Testis (tissue), 3 donors: ENCODE results near the gene SNX13. TPM values are rescaled to one million over a fixed set of nuclear protein-coding genes. Genes with fewer than 3 reads are reported as not detected.

Experiments used
- DNase-seq: peaks from one replicate; pipeline ENCODE4 v3.0.0-alpha.2; 2019
- H3K27ac ChIP-seq, 2 donors: fragments of 200-600 bp; sonication (generic); one replicate each; pipeline ENCODE4 v1.5.1; 2019
- H3K27me3 ChIP-seq: fragments of 200-600 bp; sonication (generic); one replicate; pipeline ENCODE4 v1.5.1; 2019
- H3K36me3 ChIP-seq: fragments of 200-600 bp; sonication (generic); one replicate; pipeline ENCODE4 v1.5.1; 2017; ENCODE audit warnings: low read depth; ENCODE audit errors: missing control alignments
- H3K4me1 ChIP-seq: fragments of 200-600 bp; sonication (generic); one replicate; pipeline ENCODE4 v1.5.1; 2019
- H3K4me3 ChIP-seq, 2 donors: fragments of 200-600 bp; sonication (generic); one replicate each; pipeline ENCODE4 v1.5.1; 2017 to 2019
- H3K9me3 ChIP-seq: fragments of 200-600 bp; sonication (generic); one replicate; pipeline ENCODE4 v1.5.1; 2017
- POLR2A ChIP-seq: fragments of 450-650 bp; IDR thresholded peaks from one replicate; pipeline ENCODE4 v1.6.1; 2017; ENCODE audit warnings: antibody characterized with exemption, mild to moderate bottlenecking, moderate library complexity
- WGBS, 2 donors: methylation state at CpG; one replicate each; pipeline ENCODE4 v1.1.5; 2018; 5-methylcytosine and 5-hydroxymethylcytosine counted together
- intact Hi-C: fragments of 100-400 bp; cut with DNase I; formaldehyde crosslinking; loops from one replicate; pipeline ENCODE4 v1.15.1; 2023; ENCODE audit warnings: low total_unique reads
- polyA plus RNA-seq: library from polyadenylated mRNA; stranded (reverse); fragments of 350-450 nt; fragmentation: Illumina TruSeq; extraction: RNeasy Lipid Tissue Mini Kit (QIAGEN cat#74804); gene quantifications from one replicate; pipeline ENCODE4 v1.2.3, GENCODE V29; 2014; ENCODE audit warnings: low read depth, low replicate concordance; ENCODE audit not compliant: insufficient read depth
- total RNA-seq, 2 donors: library from RNA; depleted of rRNA; stranded (reverse); fragments of >200 nt; gene quantifications; one replicate each; pipeline ENCODE4 v1.2.3, GENCODE V29; 2016
- TF ChIP-seq, protein P1 (sequence below), 3 experiments: fragments of 450-650 bp in 2 of 3; fragments of 200-600 bp in 1 of 3; sonication (generic) in 1 of 3; IDR thresholded peaks; one replicate each; pipeline ENCODE4 v1.5.1; 2016 to 2019; ENCODE audit warnings: antibody characterized with exemption in 3 of 3, mild to moderate bottlenecking in 2 of 3, moderate library complexity in 1 of 3

SNX13 gene
- total and polyA plus RNA-seq, 3 donors from 2014 or later: 37.0 to 73.5 (median 61.8) TPM

DNA sequence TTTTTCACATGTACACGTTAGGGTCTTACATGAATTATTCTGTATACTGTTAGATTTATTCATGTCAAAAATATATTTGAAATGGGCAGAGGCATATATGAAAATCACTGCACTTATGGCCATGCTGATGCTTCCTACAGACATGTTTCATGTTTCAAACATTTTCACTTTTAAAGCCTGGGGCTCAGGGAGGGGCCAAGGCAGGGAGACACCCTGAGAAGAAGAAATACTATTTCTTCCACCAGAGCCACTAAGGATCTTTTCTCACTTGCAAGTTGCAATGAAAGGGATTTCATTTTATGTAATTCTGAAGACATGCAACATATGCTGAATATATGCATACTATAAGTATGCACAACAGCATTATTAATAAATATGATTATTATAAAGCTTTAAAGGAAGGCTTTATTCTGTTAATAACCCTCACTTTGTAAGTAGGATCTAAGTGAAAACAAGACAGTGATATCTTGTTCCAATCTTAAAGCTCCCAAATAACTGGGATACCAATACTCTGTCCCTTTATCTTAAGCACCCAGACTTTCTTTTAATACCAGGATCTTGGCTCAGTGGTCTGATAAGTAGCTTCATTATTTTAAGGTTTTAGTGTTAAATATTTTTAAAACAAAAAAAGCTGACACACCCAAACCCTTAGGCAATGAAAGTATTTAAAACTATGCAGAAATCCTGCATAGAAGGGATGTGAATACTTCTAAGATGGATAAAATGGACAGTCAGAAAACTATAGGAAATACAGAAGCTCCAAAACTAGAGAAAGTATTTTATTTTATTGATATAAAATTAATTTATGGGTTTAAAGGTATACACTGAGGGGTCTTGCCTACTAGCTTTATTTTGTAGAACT, 148.0 kb downstream of the SNX13 start:
- no peak overlapping the region for H3K4me3 ChIP-seq
- no peak overlapping the region for H3K27ac ChIP-seq
- DNase-seq: no peak
- WGBS, 2 donors: 90 to 91% methylated on average over 1 of the region's 1 CpG
- no peaks in the 10 kb centered on the region for H3K4me1 ChIP-seq
- H3K27me3 ChIP-seq: no peaks in the 10 kb centered on the region
- TF ChIP-seq, protein P1, sequence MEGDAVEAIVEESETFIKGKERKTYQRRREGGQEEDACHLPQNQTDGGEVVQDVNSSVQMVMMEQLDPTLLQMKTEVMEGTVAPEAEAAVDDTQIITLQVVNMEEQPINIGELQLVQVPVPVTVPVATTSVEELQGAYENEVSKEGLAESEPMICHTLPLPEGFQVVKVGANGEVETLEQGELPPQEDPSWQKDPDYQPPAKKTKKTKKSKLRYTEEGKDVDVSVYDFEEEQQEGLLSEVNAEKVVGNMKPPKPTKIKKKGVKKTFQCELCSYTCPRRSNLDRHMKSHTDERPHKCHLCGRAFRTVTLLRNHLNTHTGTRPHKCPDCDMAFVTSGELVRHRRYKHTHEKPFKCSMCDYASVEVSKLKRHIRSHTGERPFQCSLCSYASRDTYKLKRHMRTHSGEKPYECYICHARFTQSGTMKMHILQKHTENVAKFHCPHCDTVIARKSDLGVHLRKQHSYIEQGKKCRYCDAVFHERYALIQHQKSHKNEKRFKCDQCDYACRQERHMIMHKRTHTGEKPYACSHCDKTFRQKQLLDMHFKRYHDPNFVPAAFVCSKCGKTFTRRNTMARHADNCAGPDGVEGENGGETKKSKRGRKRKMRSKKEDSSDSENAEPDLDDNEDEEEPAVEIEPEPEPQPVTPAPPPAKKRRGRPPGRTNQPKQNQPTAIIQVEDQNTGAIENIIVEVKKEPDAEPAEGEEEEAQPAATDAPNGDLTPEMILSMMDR (IDR thresholded peaks at IDR 0.05): no peak
- TF ChIP-seq POLR2A: no peak
- H3K9me3 ChIP-seq: no peaks in the 10 kb centered on the region
- intact Hi-C loops: no loop called here
- H3K36me3 ChIP-seq: no peaks in the 10 kb centered on the region

GRCh38 chr7:17787257-17787656, 153.0 kb downstream of the SNX13 start:
- TF ChIP-seq, protein P1 (IDR thresholded peaks at IDR 0.05): no peak
- no peak for TF ChIP-seq POLR2A
- H3K4me3 ChIP-seq: no peak overlapping the region
- H3K4me1 ChIP-seq: no peaks in the 10 kb centered on the region
- no peak for DNase-seq
- H3K36me3 ChIP-seq: no peaks in the 10 kb centered on the region
- intact Hi-C loops: no loop called here
- WGBS, 2 donors: 87% methylated on average over 1 of the region's 1 CpG
- no peak overlapping the region for H3K27ac ChIP-seq
- no peaks in the 10 kb centered on the region for H3K9me3 ChIP-seq
- H3K27me3 ChIP-seq: no peaks in the 10 kb centered on the region

- H3K36me3 ChIP-seq: no peaks in the 10 kb centered on the region
- TF ChIP-seq, protein P1 (IDR thresholded peaks at IDR 0.05): no peak
- no peak for TF ChIP-seq POLR2A
- H3K9me3 ChIP-seq: no peaks in the 10 kb centered on the region
- no peaks in the 10 kb centered on the region for H3K4me1 ChIP-seq
- no peak overlapping the region for H3K4me3 ChIP-seq
- intact Hi-C loops: no loop called here
- H3K27me3 ChIP-seq: no peaks in the 10 kb centered on the region
- H3K27ac ChIP-seq: no peak overlapping the region
- 21 to 42% methylated on average over 5 to 6 of the region's 6 CpGs for WGBS, 2 donors
- no peak for DNase-seq
Observed at GRCh38 chr7:17786314-17786852, 153.9 kb downstream of the SNX13 start.

DNA sequence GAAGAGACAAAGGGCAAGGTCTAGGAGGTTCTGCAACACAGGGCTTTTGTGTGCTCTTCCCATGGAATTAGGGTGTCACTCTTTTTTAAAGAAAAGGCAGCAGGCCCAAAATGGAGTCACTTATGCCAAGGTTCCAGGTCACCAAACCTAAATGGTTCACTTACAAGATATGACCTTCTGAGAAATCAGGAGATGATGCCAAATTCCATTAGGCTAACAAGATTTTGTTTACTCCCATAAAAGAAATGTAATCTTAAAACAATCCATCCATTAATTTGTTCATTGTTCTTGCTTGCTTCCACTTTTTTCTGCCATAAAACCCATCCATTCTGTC, 158.1 kb downstream of the SNX13 start:
- intact Hi-C loops: no loop called here
- TF ChIP-seq POLR2A: no peak
- TF ChIP-seq, protein P1 (IDR thresholded peaks at IDR 0.05): no peak
- Histone ChIP-seq H3K27me3 (no peaks in the 10 kb centered on the region), H3K4me3 (no peak overlapping the region), H3K27ac (no peak overlapping the region), H3K9me3 (no peaks in the 10 kb centered on the region), H3K36me3 (no peaks in the 10 kb centered on the region), H3K4me1 (no peaks in the 10 kb centered on the region)
- no peak for DNase-seq
